Tibial nerve (tissue), 3 donors: ENCODE data around the gene UMAD1.

Source experiments
- POLR2A ChIP-seq, 2 donors: fragments of 450-650 bp; IDR thresholded peaks; one replicate each; pipeline ENCODE4 v1.6.1; 2017; ENCODE audit warnings: antibody characterized with exemption in 2 of 2, mild to moderate bottlenecking in 2 of 2, moderate library complexity in 2 of 2
- TF ChIP-seq, protein P1 (sequence below), 5 experiments: fragments of 200-600 bp in 3 of 5; fragments of 450-650 bp in 2 of 5; sonication (generic) in 3 of 5; IDR thresholded peaks; one replicate each; pipeline ENCODE4 v1.5.1; 2016 to 2019; ENCODE audit warnings: antibody characterized with exemption in 5 of 5, mild to moderate bottlenecking in 3 of 5, moderate library complexity in 2 of 5

DNA sequence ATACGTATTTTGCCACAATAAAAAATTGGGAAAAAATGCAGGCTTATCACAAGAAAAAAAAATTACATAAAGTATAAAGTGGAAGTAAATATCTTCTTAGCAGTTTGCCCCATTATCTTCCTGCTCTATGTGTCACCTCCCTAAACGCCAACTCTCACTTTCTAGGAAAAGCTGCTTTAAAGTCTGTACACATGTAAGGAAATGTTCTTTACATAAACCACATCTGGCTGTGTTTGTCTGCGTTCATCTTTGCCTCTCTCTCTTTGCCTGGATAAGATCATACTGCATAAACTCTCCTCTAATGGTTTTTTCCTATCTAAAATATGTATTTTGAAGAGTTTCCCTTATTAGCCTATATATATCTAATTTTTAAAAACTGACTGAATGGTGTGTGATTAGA lies 23.0 kb upstream of the UMAD1 start:
- TF ChIP-seq, protein P1, sequence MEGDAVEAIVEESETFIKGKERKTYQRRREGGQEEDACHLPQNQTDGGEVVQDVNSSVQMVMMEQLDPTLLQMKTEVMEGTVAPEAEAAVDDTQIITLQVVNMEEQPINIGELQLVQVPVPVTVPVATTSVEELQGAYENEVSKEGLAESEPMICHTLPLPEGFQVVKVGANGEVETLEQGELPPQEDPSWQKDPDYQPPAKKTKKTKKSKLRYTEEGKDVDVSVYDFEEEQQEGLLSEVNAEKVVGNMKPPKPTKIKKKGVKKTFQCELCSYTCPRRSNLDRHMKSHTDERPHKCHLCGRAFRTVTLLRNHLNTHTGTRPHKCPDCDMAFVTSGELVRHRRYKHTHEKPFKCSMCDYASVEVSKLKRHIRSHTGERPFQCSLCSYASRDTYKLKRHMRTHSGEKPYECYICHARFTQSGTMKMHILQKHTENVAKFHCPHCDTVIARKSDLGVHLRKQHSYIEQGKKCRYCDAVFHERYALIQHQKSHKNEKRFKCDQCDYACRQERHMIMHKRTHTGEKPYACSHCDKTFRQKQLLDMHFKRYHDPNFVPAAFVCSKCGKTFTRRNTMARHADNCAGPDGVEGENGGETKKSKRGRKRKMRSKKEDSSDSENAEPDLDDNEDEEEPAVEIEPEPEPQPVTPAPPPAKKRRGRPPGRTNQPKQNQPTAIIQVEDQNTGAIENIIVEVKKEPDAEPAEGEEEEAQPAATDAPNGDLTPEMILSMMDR (IDR thresholded peaks at IDR 0.05): no peak
- no peak for TF ChIP-seq POLR2A (IDR thresholded peaks at IDR 0.05)
